H1 (cell line): ENCODE results near the gene VTN. TPM values are rescaled to one million over a fixed set of nuclear protein-coding genes. Genes with fewer than 3 reads are reported as not detected.

ENCODE experiments used
- ATF3 ChIP-seq: IDR thresholded peaks from 2 replicates; pipeline ENCODE4 v1.6.1; 2011; ENCODE audit warnings: low read depth, mild to moderate bottlenecking, low read length; ENCODE audit not compliant: insufficient read depth
- CBX5 ChIP-seq: fragments of 300-800, 300-1000 bp; sonication (generic); IDR thresholded peaks from 2 replicates; pipeline ENCODE4 v1.7.1; 2016; ENCODE audit warnings: antibody characterized with exemption, low read length, low read depth
- CREB1 ChIP-seq: IDR thresholded peaks from 2 replicates; pipeline ENCODE4 v1.6.1; 2012; ENCODE audit warnings: inconsistent platforms
- CTCF ChIP-seq, 3 experiments: IDR thresholded peaks; 1 replicate in 2 of 3; 2 replicates in 1 of 3; pipeline versions ENCODE4 v1.5.1 to v1.6.1; 2011; ENCODE audit warnings: low read length in 3 of 3, mild to moderate bottlenecking in 3 of 3, inconsistent platforms in 2 of 3, low read depth in 1 of 3, moderate library complexity in 1 of 3; ENCODE audit not compliant: insufficient read depth in 1 of 3; ENCODE audit errors: control extremely low read depth in 1 of 3
- E2F6 ChIP-seq: IDR thresholded peaks from 2 replicates; pipeline ENCODE4 v1.6.1; 2012; ENCODE audit warnings: inconsistent platforms
- EP300 ChIP-seq, 2 experiments: IDR thresholded peaks; 1 replicate in 1 of 2; 2 replicates in 1 of 2; pipeline ENCODE4 v1.6.1; 2011 to 2012; ENCODE audit warnings: low read depth in 2 of 2, low read length in 2 of 2, mild to moderate bottlenecking in 2 of 2, borderline replicate concordance in 1 of 2, inconsistent platforms in 1 of 2, moderate library complexity in 1 of 2
- NRF1 ChIP-seq: IDR thresholded peaks from 2 replicates; pipeline ENCODE4 v1.6.1; 2011; ENCODE audit warnings: mild to moderate bottlenecking, low read depth, low read length, improper control_type of control experiment
- POLR2A ChIP-seq, 2 experiments: IDR thresholded peaks; 1 replicate in 1 of 2; 2 replicates in 1 of 2; pipeline ENCODE4 v1.6.1; 2011; ENCODE audit warnings: low read depth in 2 of 2, low read length in 2 of 2, mild to moderate bottlenecking in 2 of 2; ENCODE audit errors: control extremely low read depth in 1 of 2
- POLR2AphosphoS5 ChIP-seq: IDR thresholded peaks from 2 replicates; pipeline ENCODE4 v1.6.1; 2011; ENCODE audit warnings: low read depth, low read length
- RAD21 ChIP-seq, 2 experiments: IDR thresholded peaks in 1 of 2; conservative IDR thresholded peaks in 1 of 2; 2 replicates each; pipeline ENCODE4 v1.6.1; 2011; ENCODE audit warnings: low read depth in 2 of 2, low read length in 2 of 2, improper control_type of control experiment in 1 of 2, inconsistent platforms in 1 of 2, mild to moderate bottlenecking in 1 of 2, moderate library complexity in 1 of 2
- SAP30 ChIP-seq: fragments of 300-600 bp; sonication (generic); IDR thresholded peaks from 2 replicates; pipeline ENCODE4 v1.7.1; 2012; ENCODE audit warnings: low read length, moderate library complexity, mild to moderate bottlenecking, inconsistent platforms; ENCODE audit not compliant: insufficient read depth, insufficient replicate concordance
- SIN3A ChIP-seq, 2 experiments: IDR thresholded peaks in 1 of 2; conservative IDR thresholded peaks in 1 of 2; 2 replicates each; pipeline ENCODE4 v1.6.1; 2011 to 2012; ENCODE audit warnings: low read length in 2 of 2, improper control_type of control experiment in 1 of 2, low read depth in 1 of 2, mild to moderate bottlenecking in 1 of 2
- SIX5 ChIP-seq: IDR thresholded peaks from 2 replicates; pipeline ENCODE4 v1.6.1; 2011; ENCODE audit warnings: mild to moderate bottlenecking, low read depth, low read length
- SRF ChIP-seq: IDR thresholded peaks from 2 replicates; pipeline ENCODE4 v1.6.1; 2011; ENCODE audit warnings: mild to moderate bottlenecking, low read depth, low read length, moderate library complexity
- TEAD4 ChIP-seq: IDR thresholded peaks from 2 replicates; pipeline ENCODE4 v1.6.1; 2012; ENCODE audit warnings: low read depth, low read length, inconsistent platforms, mixed read lengths
- polyA plus RNA-seq, 7 experiments: library from polyadenylated mRNA; depleted of rRNA in 3 of 7; stranded (reverse) in 5 of 7; unstranded in 2 of 7; fragments of >200 nt in 5 of 7; fragments of 200-250 nt in 2 of 7; gene quantifications; 1 replicate in 5 of 7; 2 replicates in 1 of 7; 4 replicates in 1 of 7; pipeline versions ENCODE4 v1.2.1 to v1.2.3, GENCODE V29; 2011 to 2013; ENCODE audit warnings: missing spikeins in 2 of 7, mixed read lengths in 2 of 7
- total RNA-seq: library from RNA; stranded (reverse); fragmentation: NEBNext Ultra II Directional; extraction: Animal tissue kit (Norgen Biotek cat#: 25700); gene quantifications from 2 replicates; pipeline ENCODE4 v1.2.1, GENCODE V29; 2021

Gene VTN
- total and polyA plus RNA-seq, 2 of the 8 experiments (the other 6 are each of a cell fraction or from before 2014, with no cell fraction given) = 0.18 TPM; not detected in 1

- no peak for TF ChIP-seq CBX5
- TF ChIP-seq POLR2AphosphoS5 = no peak; the same call in 1 of the 2 replicates
- TF ChIP-seq SRF = no peak
- no peak for TF ChIP-seq NRF1
- peak; percentile 69 for TF ChIP-seq CREB1
- 0 out of 3 replicates have a peak, but pooled peaks of 1 of the 2 experiments have one; percentile 37 for TF ChIP-seq POLR2A (IDR thresholded peaks at IDR 0.05; ENCODE audit: control extremely low read depth in 1 of 2, low read depth in 2 of 2, low read length in 2 of 2)
- no peak; the same call in 1 of the 2 replicates for TF ChIP-seq E2F6
- TF ChIP-seq SIX5 = no peak
- TF ChIP-seq ATF3 = no peak
- no peak for TF ChIP-seq SAP30
- TF ChIP-seq SIN3A (conservative IDR thresholded peaks at IDR 0.05 in 1 of 2, IDR thresholded peaks at IDR 0.05 in 1 of 2; ENCODE audit: low read depth in 1 of 2, low read length in 2 of 2) = no peak
- TF ChIP-seq TEAD4 = no peak
- TF ChIP-seq EP300 (IDR thresholded peaks at IDR 0.05; ENCODE audit: borderline replicate concordance in 1 of 2, low read depth in 2 of 2, low read length in 2 of 2) = no peak
- no peak for TF ChIP-seq CTCF (IDR thresholded peaks at IDR 0.05; ENCODE audit: control extremely low read depth in 1 of 3, insufficient read depth in 1 of 3, low read depth in 1 of 3, low read length in 3 of 3)
- no peak for TF ChIP-seq RAD21 (IDR thresholded peaks at IDR 0.05 in 1 of 2, conservative IDR thresholded peaks at IDR 0.05 in 1 of 2; ENCODE audit: low read depth in 2 of 2, low read length in 2 of 2)
Measured at GRCh38 chr17:28384281-28385036, 14.4 kb upstream of the VTN start (continued).
